ENCODE results near the gene TM4SF1. TPM values are rescaled to one million over a fixed set of nuclear protein-coding genes. Genes with fewer than 3 reads are reported as not detected.

TM4SF1 gene
- total and polyA plus RNA-seq, 2 donors (not counting 3 experiments of a cell fraction or from before 2014, with no cell fraction given), result 559 to 1,407 TPM

- no peak for FAIRE-seq
- no peak for TF ChIP-seq JUN (IDR thresholded peaks at IDR 0.05; ENCODE audit: borderline replicate concordance, insufficient read depth, insufficient read length, low read depth)
- no peak for TF ChIP-seq MAX (IDR thresholded peaks at IDR 0.05; ENCODE audit: insufficient read depth, insufficient read length)
- no peak for TF ChIP-seq FOS (IDR thresholded peaks at IDR 0.05; ENCODE audit: borderline replicate concordance, insufficient read depth, low read length)
- TF ChIP-seq MYC (IDR thresholded peaks at IDR 0.05; ENCODE audit: low read depth, low read length), result no peak
- TF ChIP-seq POLR2A (IDR thresholded peaks at IDR 0.05; ENCODE audit: low read depth, low read length), result no peak
- TF ChIP-seq, protein P1, sequence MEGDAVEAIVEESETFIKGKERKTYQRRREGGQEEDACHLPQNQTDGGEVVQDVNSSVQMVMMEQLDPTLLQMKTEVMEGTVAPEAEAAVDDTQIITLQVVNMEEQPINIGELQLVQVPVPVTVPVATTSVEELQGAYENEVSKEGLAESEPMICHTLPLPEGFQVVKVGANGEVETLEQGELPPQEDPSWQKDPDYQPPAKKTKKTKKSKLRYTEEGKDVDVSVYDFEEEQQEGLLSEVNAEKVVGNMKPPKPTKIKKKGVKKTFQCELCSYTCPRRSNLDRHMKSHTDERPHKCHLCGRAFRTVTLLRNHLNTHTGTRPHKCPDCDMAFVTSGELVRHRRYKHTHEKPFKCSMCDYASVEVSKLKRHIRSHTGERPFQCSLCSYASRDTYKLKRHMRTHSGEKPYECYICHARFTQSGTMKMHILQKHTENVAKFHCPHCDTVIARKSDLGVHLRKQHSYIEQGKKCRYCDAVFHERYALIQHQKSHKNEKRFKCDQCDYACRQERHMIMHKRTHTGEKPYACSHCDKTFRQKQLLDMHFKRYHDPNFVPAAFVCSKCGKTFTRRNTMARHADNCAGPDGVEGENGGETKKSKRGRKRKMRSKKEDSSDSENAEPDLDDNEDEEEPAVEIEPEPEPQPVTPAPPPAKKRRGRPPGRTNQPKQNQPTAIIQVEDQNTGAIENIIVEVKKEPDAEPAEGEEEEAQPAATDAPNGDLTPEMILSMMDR (IDR thresholded peaks at IDR 0.05; ENCODE audit: extremely low read depth in 1 of 2, insufficient read depth in 1 of 2, low read depth in 1 of 2, low read length in 2 of 2), result no peak
- no peak for TF ChIP-seq GATA2 (IDR thresholded peaks at IDR 0.05; ENCODE audit: insufficient read depth, insufficient read length, low read depth, low read length)
- TF ChIP-seq POLR2AphosphoS5 (IDR thresholded peaks at IDR 0.05; ENCODE audit: insufficient read depth, low read depth, low read length), result no peak
- TF ChIP-seq EZH2 (IDR thresholded peaks at IDR 0.05; ENCODE audit: borderline replicate concordance, low read depth, low read length, severe bottlenecking), result no peak
- ChIA-PET POLR2A (interaction anchor here (1.2 kb wide), 2 partner anchors 19 to 26 kb away, joined by 4 to 8 read pairs; partner anchors contain the start of gene TM4SF1), CTCF (interaction anchor here (0.9 to 1.4 kb wide), 10 partner anchors 9 to 441 kb away, joined by 3 to 8 read pairs (median 5); partner anchors contain the start of gene TM4SF1)
- no peak overlapping the region for H2AFZ ChIP-seq (ENCODE audit: low read depth, low read length)
- H3K79me2 ChIP-seq (ENCODE audit: control insufficient read depth, insufficient read depth, low read length), result no peaks in the 10 kb centered on the region
- dilution Hi-C loops (cut with MboI; ENCODE audit: extremely low pct_ligation_motif_present, low sequenced_read_pairs) (no loop called here), intact Hi-C loops (cut with micrococcal nuclease) (no loop called here)
- H3K9ac ChIP-seq (replicated peaks; ENCODE audit: extremely low read depth, insufficient read depth, low read length), result no peak overlapping the region
- no peak overlapping the region for H3K4me3 ChIP-seq (replicated peaks in 1 of 3; ENCODE audit: insufficient read depth in 1 of 3, low read depth in 1 of 3, low read length in 3 of 3)
- H3K4me2 ChIP-seq (ENCODE audit: insufficient read depth, low read length), result no peak overlapping the region
- no peaks in the 10 kb centered on the region for H3K9me3 ChIP-seq (replicated peaks; ENCODE audit: control insufficient read depth, insufficient read depth, low read length)
- no peaks in the 10 kb centered on the region for H4K20me1 ChIP-seq (replicated peaks; ENCODE audit: control insufficient read depth, extremely low read depth, insufficient read depth, low read length)
- H3K4me1 ChIP-seq (ENCODE audit: control insufficient read depth, extremely low read depth, insufficient read depth, low read length), result peaks cover 39% of the 10 kb centered on the region
- no peak for DNase-seq (ENCODE audit: low read depth, low spot score)
- H3K27me3 ChIP-seq (ENCODE audit: control insufficient read depth in 2 of 2, insufficient read depth in 2 of 2, low read length in 2 of 2), result no peaks in the 10 kb centered on the region
- H3K36me3 ChIP-seq (ENCODE audit: control insufficient read depth in 2 of 2, extremely low read depth in 1 of 2, insufficient read depth in 2 of 2, low read length in 2 of 2), result no peaks in the 10 kb centered on the region
- H3K27ac ChIP-seq (ENCODE audit: insufficient read depth, low read depth, low read length), result no peak overlapping the region
- BruUV-seq (replicated peaks), result no TSS peak
- H3K9me1 ChIP-seq (replicated peaks; ENCODE audit: control insufficient read depth, extremely low read depth, insufficient read depth, low read length), result no peaks in the 10 kb centered on the region
Observed at GRCh38 chr3:149396476-149396875, 19.0 kb upstream of the TM4SF1 start.

All from endothelial cell of umbilical vein (primary cell).